Body of pancreas (tissue), 4 donors: ENCODE results near the gene CCDC146.

Experiments used
- CTCF ChIP-seq, 7 experiments: fragments of 450-650 bp in 4 of 7; fragments of 200-600 bp in 3 of 7; sonication (generic) in 3 of 7; IDR thresholded peaks; one replicate each; pipeline ENCODE4 v1.5.1; 2016 to 2019; ENCODE audit warnings: antibody characterized with exemption in 7 of 7
- POLR2A ChIP-seq, 3 donors: fragments of 450-650 bp; IDR thresholded peaks; one replicate each; pipeline ENCODE4 v1.6.1; 2016; ENCODE audit warnings: antibody characterized with exemption in 3 of 3, mild to moderate bottlenecking in 2 of 3

GRCh38 chr7:77338883-77339629, 216.6 kb downstream of the CCDC146 start:
- no peak for TF ChIP-seq CTCF (IDR thresholded peaks at IDR 0.05)
- no peak for TF ChIP-seq POLR2A (IDR thresholded peaks at IDR 0.05)
